Measurements from ENCODE around the gene MRPL12. TPM values are rescaled to one million over a fixed set of nuclear protein-coding genes. Genes with fewer than 3 reads are reported as not detected.

The MRPL12 gene
- total RNA-seq, 1 experiment from 2014 or later: 139 TPM

- ChIA-PET CTCF (interaction anchor here (0.9 to 1.4 kb wide), 6 partner anchors 12 to 195 kb away, joined by 3 to 4 read pairs (median 4); no protein-coding TSS in a partner anchor), POLR2A (interaction anchor here (1.1 to 1.4 kb wide), 3 partner anchors 8 to 317 kb away, joined by 3 read pairs; no protein-coding TSS in a partner anchor)
- no peaks in the 10 kb centered on the region for H3K9me3 Mint-ChIP-seq
- peak; percentile 3 for ATAC-seq
- peak overlapping the region; percentile 92 for H3K4me3 Mint-ChIP-seq
- H3K27ac Mint-ChIP-seq: no peak overlapping the region
- TF ChIP-seq GABPB1 (CRISPR knock-in tag; IDR thresholded peaks at IDR 0.05) (peak; percentile 45), ZNF317 (CRISPR knock-in tag; IDR thresholded peaks at IDR 0.05; ENCODE audit: borderline replicate concordance, low read depth) (no peak)
- TF ChIP-seq, protein P1, sequence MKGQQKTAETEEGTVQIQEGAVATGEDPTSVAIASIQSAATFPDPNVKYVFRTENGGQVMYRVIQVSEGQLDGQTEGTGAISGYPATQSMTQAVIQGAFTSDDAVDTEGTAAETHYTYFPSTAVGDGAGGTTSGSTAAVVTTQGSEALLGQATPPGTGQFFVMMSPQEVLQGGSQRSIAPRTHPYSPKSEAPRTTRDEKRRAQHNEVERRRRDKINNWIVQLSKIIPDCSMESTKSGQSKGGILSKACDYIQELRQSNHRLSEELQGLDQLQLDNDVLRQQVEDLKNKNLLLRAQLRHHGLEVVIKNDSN (CRISPR knock-in tag; IDR thresholded peaks at IDR 0.05): no peak
- peaks cover 2% of the 10 kb centered on the region; the same call in 1 of the 2 replicates for H3K27me3 Mint-ChIP-seq (ENCODE audit: low read depth)
- no peak for DNase-seq (ENCODE audit: low spot score)
- peaks cover 4% of the 10 kb centered on the region; the same call in 1 of the 2 replicates for H3K36me3 Mint-ChIP-seq
- H3K4me1 Mint-ChIP-seq: peaks cover 24% of the 10 kb centered on the region
These were observed 10.6 kb downstream of the MRPL12 start for GRCh38 chr17:81713556-81714411.

DNA sequence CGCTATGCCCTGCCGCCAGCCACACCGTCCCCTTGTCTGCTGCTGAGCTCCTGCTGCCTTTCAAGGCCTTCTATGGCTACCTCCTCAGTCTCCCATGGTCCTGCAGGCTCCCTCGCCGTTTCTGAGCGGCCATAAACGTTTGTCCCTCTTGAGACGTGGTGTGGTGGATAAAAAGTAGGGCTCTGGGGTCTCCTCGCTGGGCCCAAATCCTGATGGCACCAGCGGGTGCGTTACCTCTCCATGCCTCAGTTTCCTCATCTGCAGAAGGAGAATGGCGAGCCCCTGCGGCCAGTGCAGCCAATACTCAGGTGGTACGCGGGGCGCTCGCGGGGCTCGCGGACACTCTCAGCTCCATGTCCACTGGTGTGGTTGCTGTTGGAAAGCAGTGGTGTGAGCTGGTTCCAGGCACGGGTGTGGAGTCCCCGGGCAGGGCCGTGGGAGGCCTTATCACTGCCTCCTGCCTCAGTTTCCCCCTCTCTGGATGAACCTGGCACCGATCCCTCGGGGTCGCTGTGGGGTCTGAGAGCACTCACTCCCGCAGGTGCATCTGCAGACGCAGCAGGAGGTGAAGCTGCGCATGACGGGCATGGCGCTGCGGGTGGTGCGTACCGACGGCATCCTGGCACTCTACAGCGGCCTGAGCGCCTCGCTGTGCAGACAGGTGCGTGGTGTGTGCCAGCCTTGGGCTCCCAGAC lies 11.4 kb downstream of the MRPL12 start:
- Mint-ChIP-seq H3K27ac (no peak overlapping the region), H3K27me3 (ENCODE audit: low read depth) (peaks cover 2% of the 10 kb centered on the region; the same call in 1 of the 2 replicates), H3K4me1 (peaks cover 21% of the 10 kb centered on the region), H3K36me3 (0 out of 2 replicates have a peak, but pooled peaks cover 4% of the 10 kb centered on the region), H3K4me3 (no peak overlapping the region), H3K9me3 (no peaks in the 10 kb centered on the region)
- no peak for DNase-seq (ENCODE audit: low spot score)
- TF ChIP-seq ZNF121 (CRISPR knock-in tag; IDR thresholded peaks at IDR 0.05) (no peak), E2F1 (CRISPR knock-in tag; IDR thresholded peaks at IDR 0.05) (no peak), ZNF263 (CRISPR knock-in tag; IDR thresholded peaks at IDR 0.05; ENCODE audit: low read depth) (no peak), KAT7 (CRISPR knock-in tag; IDR thresholded peaks at IDR 0.05; ENCODE audit: borderline replicate concordance) (no peak), ETV6 (CRISPR knock-in tag; IDR thresholded peaks at IDR 0.05) (no peak), NR2C2 (CRISPR knock-in tag; IDR thresholded peaks at IDR 0.05) (no peak), JAZF1 (CRISPR knock-in tag; IDR thresholded peaks at IDR 0.05) (no peak), ZNF138 (CRISPR knock-in tag; conservative IDR thresholded peaks at IDR 0.05) (no peak), PRRX2 (CRISPR knock-in tag; IDR thresholded peaks at IDR 0.05) (no peak), NFYB (CRISPR knock-in tag; conservative IDR thresholded peaks at IDR 0.05; ENCODE audit: low read depth) (no peak), CBFB (CRISPR knock-in tag; IDR thresholded peaks at IDR 0.05; ENCODE audit: low read depth) (no peak), ZBTB43 (CRISPR knock-in tag; IDR thresholded peaks at IDR 0.05) (no peak)
- TF ChIP-seq, protein P2, sequence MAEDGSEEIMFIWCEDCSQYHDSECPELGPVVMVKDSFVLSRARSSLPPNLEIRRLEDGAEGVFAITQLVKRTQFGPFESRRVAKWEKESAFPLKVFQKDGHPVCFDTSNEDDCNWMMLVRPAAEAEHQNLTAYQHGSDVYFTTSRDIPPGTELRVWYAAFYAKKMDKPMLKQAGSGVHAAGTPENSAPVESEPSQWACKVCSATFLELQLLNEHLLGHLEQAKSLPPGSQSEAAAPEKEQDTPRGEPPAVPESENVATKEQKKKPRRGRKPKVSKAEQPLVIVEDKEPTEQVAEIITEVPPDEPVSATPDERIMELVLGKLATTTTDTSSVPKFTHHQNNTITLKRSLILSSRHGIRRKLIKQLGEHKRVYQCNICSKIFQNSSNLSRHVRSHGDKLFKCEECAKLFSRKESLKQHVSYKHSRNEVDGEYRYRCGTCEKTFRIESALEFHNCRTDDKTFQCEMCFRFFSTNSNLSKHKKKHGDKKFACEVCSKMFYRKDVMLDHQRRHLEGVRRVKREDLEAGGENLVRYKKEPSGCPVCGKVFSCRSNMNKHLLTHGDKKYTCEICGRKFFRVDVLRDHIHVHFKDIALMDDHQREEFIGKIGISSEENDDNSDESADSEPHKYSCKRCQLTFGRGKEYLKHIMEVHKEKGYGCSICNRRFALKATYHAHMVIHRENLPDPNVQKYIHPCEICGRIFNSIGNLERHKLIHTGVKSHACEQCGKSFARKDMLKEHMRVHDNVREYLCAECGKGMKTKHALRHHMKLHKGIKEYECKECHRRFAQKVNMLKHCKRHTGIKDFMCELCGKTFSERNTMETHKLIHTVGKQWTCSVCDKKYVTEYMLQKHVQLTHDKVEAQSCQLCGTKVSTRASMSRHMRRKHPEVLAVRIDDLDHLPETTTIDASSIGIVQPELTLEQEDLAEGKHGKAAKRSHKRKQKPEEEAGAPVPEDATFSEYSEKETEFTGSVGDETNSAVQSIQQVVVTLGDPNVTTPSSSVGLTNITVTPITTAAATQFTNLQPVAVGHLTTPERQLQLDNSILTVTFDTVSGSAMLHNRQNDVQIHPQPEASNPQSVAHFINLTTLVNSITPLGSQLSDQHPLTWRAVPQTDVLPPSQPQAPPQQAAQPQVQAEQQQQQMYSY (CRISPR knock-in tag; IDR thresholded peaks at IDR 0.05): no peak
- TF ChIP-seq, protein P3, sequence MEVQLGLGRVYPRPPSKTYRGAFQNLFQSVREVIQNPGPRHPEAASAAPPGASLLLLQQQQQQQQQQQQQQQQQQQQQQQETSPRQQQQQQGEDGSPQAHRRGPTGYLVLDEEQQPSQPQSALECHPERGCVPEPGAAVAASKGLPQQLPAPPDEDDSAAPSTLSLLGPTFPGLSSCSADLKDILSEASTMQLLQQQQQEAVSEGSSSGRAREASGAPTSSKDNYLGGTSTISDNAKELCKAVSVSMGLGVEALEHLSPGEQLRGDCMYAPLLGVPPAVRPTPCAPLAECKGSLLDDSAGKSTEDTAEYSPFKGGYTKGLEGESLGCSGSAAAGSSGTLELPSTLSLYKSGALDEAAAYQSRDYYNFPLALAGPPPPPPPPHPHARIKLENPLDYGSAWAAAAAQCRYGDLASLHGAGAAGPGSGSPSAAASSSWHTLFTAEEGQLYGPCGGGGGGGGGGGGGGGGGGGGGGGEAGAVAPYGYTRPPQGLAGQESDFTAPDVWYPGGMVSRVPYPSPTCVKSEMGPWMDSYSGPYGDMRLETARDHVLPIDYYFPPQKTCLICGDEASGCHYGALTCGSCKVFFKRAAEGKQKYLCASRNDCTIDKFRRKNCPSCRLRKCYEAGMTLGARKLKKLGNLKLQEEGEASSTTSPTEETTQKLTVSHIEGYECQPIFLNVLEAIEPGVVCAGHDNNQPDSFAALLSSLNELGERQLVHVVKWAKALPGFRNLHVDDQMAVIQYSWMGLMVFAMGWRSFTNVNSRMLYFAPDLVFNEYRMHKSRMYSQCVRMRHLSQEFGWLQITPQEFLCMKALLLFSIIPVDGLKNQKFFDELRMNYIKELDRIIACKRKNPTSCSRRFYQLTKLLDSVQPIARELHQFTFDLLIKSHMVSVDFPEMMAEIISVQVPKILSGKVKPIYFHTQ (CRISPR knock-in tag; IDR thresholded peaks at IDR 0.05): no peak
- TF ChIP-seq, protein P4, sequence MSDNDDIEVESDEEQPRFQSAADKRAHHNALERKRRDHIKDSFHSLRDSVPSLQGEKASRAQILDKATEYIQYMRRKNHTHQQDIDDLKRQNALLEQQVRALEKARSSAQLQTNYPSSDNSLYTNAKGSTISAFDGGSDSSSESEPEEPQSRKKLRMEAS (CRISPR knock-in tag; IDR thresholded peaks at IDR 0.05): no peak
- TF ChIP-seq, protein P5, sequence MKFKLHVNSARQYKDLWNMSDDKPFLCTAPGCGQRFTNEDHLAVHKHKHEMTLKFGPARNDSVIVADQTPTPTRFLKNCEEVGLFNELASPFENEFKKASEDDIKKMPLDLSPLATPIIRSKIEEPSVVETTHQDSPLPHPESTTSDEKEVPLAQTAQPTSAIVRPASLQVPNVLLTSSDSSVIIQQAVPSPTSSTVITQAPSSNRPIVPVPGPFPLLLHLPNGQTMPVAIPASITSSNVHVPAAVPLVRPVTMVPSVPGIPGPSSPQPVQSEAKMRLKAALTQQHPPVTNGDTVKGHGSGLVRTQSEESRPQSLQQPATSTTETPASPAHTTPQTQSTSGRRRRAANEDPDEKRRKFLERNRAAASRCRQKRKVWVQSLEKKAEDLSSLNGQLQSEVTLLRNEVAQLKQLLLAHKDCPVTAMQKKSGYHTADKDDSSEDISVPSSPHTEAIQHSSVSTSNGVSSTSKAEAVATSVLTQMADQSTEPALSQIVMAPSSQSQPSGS (CRISPR knock-in tag; IDR thresholded peaks at IDR 0.05; ENCODE audit: borderline replicate concordance, low read depth): no peak
- ChIA-PET POLR2A (interaction anchor here (1.1 to 1.2 kb wide), 2 partner anchors 11 to 316 kb away, joined by 3 read pairs; no protein-coding TSS in a partner anchor), CTCF (interaction anchor here (1.0 to 1.4 kb wide), 3 partner anchors 21 to 155 kb away, joined by 3 to 4 read pairs (median 4); no protein-coding TSS in a partner anchor)
- ATAC-seq: no peak

Data from WTC11 (cell line).